ENCODE results near the gene DLK1. TPM values are rescaled to one million over a fixed set of nuclear protein-coding genes. Genes with fewer than 3 reads are reported as not detected.

The DLK1 gene
- total RNA-seq, 1 experiment from 2014 or later, result 1.5 TPM

DNA sequence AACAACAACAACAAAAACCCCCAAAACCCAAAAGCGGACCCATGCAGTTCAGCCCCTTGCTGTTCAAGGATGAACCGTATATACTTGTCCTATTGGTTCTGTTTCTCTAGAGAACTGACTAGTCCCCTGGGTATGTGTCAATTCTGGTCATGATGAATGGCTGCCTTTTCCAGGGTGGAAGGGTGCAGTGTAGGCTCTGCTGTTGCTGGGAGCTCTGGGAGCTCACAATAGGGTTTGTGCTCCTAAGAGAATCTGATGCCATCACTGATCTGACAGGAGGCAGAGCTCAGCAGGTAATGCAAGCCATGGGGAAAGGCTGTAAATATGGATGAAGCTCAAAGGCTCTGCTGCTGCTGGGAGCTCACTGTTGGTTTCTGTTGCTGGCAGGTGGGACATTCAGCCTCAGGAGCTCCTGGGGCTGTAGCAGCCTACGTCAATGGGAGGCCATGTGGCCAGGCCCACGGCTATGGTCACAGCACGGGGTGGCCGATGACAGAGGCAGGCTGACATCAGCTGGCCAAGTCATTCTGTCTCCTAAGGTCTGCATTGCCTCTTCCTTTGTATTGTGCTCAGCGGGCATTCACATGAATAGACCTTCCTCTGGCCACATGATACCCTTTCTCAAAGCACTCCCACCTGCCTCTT is 37.9 kb downstream of the DLK1 start:
- Histone ChIP-seq H3K27me3 (ENCODE audit: control insufficient read depth, insufficient read depth, low read length) (no peaks in the 10 kb centered on the region), H3K36me3 (replicated peaks; ENCODE audit: control insufficient read depth, insufficient read depth, low read length) (no peaks in the 10 kb centered on the region), H3K4me3 (ENCODE audit: insufficient read depth, low read depth, low read length) (no peak overlapping the region)
- peak; percentile 64 for DNase-seq

DNA sequence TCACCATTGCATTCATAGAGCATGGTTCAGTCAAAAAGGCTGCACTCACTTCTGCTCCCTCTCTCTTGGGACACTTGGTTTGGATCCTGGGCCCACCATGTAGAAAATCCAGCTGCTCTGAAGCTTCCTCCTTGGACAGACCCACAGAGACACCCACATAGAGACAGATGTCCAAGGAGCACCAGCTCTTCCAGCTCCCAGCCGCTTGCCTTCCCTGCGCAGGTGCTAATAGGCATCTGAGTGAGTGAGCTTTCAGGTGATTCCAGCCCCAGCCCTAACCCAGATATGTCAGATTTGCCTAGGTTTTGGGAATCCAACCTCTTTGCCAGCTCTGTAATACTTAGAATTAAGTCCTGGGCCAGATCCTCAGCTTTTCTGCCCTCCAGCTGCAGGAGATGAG is 38.6 kb downstream of the DLK1 start:
- DNase-seq, result no peak
- Histone ChIP-seq H3K27me3 (ENCODE audit: control insufficient read depth, insufficient read depth, low read length) (no peaks in the 10 kb centered on the region), H3K4me3 (ENCODE audit: insufficient read depth, low read depth, low read length) (no peak overlapping the region), H3K36me3 (replicated peaks; ENCODE audit: control insufficient read depth, insufficient read depth, low read length) (no peaks in the 10 kb centered on the region)

DNA sequence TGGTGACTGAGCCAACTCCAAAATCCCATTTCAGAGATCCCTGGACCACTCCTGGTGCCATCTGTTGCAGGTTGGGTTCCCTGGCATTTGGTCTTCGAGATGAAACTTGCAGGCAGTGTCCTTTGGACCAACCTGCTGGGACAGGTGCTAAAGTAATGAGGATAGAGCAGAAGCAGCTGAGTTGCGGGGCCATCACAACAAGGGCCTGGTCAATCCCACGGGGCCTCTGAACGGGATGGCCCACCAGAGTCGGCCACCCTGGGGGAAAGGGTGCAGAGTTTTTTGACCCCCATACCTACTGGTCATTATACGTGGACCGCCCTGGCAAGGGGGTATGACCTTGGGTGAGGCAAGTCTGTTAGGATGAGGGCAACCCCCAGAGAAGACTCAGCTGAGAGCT is 39.3 kb downstream of the DLK1 start:
- no peak for DNase-seq
- no peaks in the 10 kb centered on the region for H3K27me3 ChIP-seq (ENCODE audit: control insufficient read depth, insufficient read depth, low read length)
- no peaks in the 10 kb centered on the region for H3K36me3 ChIP-seq (replicated peaks; ENCODE audit: control insufficient read depth, insufficient read depth, low read length)
- no peak overlapping the region for H3K4me3 ChIP-seq (ENCODE audit: insufficient read depth, low read depth, low read length)

DNA sequence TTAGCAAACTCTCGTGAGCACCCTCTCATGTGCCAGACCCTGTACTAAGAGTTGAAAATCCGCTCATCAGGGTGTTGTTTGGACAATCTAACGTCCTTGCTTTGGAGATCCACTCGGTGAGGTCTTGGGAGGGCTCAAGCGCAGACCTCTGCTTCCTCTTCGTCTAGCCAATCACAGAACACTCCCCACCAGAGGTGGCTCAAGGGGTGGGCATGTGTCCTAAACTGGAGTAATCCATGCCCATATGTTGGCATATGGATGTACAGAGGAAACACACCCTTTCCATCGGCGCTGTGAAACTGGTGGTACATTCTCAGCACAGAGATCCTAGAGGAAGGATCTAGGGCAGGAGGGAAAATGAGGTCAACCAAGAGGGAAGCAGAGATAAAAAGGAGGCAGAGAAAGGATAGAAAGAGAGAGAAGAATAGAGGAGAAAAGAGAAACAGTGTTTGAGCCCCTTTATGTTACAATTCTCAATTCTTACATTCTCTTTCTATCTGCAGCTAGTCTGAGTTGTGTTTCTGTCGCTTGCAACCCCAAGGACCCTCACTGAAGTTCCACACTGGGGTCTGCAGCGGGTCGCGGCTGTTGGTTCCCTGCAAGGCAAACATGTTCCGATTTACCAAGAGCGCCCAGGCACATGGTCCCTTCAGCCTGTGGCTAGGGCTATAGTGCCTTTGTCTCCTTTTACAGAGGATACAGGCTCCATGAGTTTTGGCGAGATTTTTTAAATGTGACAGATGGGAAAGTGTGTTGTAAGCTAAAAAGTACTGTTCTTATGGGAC is 40.5 kb downstream of the DLK1 start:
- Histone ChIP-seq H3K4me3 (ENCODE audit: insufficient read depth, low read depth, low read length) (no peak overlapping the region), H3K36me3 (replicated peaks; ENCODE audit: control insufficient read depth, insufficient read depth, low read length) (no peaks in the 10 kb centered on the region), H3K27me3 (ENCODE audit: control insufficient read depth, insufficient read depth, low read length) (no peaks in the 10 kb centered on the region)
- no peak for DNase-seq

DNA sequence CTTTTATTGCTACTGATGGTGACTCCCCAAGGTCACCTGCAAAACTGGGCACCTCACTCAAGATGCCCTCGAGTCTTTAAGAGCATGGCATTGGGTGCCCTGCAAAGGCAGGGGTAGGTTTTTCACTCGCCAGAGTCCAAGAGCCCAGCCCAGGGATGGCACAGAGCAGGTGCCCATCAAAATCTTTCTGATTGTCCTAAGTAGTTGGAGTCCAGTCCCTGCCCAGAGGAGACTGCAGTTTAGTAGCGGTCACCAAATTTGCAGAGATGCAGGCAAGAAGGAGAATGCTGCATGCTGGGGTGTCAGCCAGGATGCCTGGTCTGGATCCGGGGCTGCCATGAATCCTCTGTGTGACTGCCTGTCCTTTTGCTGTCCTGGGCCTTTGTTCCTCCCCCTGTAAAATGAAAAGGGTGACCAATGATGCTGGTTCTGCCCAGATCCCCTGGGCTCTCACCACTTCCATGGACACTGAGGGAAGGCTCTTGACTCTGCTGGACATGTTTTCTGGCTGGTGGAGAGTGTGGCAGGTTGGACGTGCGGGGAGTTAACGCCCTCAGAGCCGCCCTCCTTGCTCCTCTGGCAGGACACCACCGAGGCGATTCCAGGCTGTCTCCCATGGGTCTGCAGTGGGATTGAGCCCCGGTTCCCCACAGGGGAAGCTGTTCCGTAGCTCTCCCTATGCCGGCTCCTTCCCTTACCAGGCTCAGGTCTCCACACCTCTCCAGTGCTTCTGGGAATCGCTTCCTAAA is 41.3 kb downstream of the DLK1 start:
- Histone ChIP-seq H3K4me3 (ENCODE audit: insufficient read depth, low read depth, low read length) (no peak overlapping the region), H3K36me3 (replicated peaks; ENCODE audit: control insufficient read depth, insufficient read depth, low read length) (no peaks in the 10 kb centered on the region), H3K27me3 (ENCODE audit: control insufficient read depth, insufficient read depth, low read length) (no peaks in the 10 kb centered on the region)
- DNase-seq, result no peak

DNA sequence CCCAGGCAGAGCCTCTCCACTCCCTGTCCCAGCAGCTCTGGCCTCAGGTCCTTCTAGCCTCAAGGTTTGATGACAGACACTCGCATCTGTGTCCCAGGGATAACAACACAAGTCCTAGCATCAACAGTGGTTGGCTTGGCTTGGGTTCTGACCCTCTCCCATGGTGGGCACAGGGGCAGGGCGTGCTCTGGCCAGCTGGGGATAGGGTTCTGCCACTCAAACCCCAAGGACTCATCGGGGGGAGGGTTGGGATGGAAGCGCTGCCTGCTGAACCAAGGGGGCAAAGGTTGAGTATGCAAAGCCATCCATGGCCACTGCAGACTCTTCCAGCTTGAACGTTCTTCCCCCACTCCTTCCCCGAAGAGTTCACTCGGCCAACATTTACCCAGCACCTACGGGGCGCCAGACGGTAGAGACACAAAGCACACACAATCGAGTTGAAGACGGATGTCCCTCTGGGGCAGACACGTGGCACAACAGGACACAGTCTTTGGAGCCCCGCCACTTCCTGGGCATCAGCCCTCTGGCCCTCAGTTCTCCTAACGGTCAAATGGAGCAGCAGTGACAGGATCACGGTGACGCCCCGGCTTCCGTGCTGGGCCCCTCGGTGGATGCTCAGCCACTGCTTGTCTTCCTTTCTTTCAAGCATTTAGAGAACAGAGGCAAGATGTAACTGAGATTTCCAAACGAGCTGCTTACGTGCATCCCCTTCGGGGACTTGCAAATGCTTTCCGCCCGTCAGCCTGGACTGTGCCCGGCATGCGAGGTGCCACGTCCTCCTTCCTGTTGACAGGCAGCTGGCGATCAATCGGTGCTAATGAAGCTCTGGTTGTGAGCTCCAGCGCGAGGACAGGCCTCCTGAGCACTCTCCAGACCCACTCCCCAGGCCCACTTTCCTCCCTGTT is 42.6 kb downstream of the DLK1 start:
- peak; percentile 22 for DNase-seq
- no peaks in the 10 kb centered on the region for H3K36me3 ChIP-seq (replicated peaks; ENCODE audit: control insufficient read depth, insufficient read depth, low read length)

DNA sequence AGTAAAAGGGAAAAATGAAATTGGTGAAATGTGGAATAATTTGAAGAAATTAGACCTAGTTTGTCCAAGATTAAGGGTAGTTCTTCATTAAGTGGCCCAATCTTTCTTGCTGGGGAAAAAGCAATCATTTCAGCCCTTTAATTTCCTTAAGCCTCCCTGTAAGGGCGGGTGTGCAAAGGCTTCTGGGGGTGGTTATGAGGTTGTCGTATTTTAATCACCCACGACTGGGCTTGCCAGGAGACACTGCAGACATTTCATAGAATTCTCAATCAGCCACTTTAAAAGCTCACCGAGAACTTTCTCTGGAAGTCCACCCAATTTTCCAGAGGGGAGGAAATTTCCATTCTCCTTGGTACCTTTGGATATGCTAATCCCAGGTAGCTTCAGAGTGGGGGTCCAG is 43.4 kb downstream of the DLK1 start:
- no peaks in the 10 kb centered on the region for H3K27me3 ChIP-seq (ENCODE audit: control insufficient read depth, insufficient read depth, low read length)
- DNase-seq, result peak; percentile 15
- no peaks in the 10 kb centered on the region for H3K36me3 ChIP-seq (replicated peaks; ENCODE audit: control insufficient read depth, insufficient read depth, low read length)
- H3K4me3 ChIP-seq (ENCODE audit: insufficient read depth, low read depth, low read length), result no peak overlapping the region

More for the DNA sequence above, 42.6 kb downstream of the DLK1 start:
- Histone ChIP-seq H3K4me3 (ENCODE audit: insufficient read depth, low read depth, low read length) (no peak overlapping the region), H3K27me3 (ENCODE audit: control insufficient read depth, insufficient read depth, low read length) (no peaks in the 10 kb centered on the region)

DNA sequence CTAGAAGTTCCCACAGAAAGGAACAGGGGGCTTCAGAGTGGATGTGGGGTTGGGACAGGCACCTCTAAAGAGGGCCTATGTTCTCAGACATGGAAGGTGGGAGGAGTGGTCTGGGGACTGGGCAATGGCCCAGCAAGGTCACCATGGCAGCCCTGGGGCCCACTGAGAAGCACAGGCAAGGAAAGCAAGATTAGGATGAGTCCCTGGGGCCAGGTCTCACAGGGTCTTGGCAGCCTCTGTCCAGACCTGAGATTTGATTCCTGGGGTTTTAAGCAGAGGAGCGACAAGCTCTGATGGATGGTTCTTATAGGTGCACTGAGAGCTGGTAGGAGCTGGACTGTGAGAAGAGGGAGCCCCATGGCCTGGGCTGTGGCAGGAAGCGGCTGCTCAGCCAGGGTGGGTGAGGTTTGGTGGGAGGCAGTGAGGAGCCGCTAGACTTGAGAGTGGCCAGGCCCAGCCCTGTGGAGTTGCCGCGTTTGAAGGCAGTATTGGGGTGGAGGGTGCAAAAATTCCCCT is 44.0 kb downstream of the DLK1 start:
- no peaks in the 10 kb centered on the region for H3K27me3 ChIP-seq (ENCODE audit: control insufficient read depth, insufficient read depth, low read length)
- no peak for DNase-seq
- no peaks in the 10 kb centered on the region for H3K36me3 ChIP-seq (replicated peaks; ENCODE audit: control insufficient read depth, insufficient read depth, low read length)
- H3K4me3 ChIP-seq (ENCODE audit: insufficient read depth, low read depth, low read length), result no peak overlapping the region

DNA sequence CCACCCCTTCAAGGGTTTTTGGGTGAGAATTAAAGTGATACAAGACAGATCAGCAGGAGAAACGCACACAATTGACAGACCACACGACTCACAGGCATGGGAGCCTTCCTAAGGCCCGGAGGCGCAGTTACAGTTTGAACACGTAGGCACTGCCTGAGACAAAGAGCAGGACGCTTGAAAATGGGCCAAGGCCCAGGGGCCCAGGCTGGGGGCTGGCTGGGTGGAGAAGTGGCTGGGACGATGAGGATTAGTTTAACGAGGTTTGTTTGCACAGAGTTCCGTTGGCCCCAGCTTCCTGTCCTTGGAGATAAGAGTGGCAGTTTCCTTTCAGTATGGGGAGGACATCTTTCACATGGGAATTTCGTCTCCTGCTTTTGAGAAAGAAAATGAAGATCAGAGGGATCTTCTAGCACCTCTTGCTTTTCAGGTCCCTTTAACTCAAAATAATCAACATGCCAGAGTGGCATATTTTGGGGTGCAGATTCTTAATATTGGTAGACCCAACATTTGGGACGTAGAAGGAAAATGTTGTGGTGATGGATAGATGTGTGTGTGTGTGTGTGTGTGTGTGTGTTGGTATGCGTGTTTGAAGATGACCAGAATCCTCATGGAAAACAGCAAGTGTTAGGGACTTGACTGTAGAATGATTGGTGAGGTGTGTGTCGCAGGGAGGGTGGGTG is 44.6 kb downstream of the DLK1 start:
- peak; percentile 38 for DNase-seq
- Histone ChIP-seq H3K27me3 (ENCODE audit: control insufficient read depth, insufficient read depth, low read length) (no peaks in the 10 kb centered on the region), H3K4me3 (ENCODE audit: insufficient read depth, low read depth, low read length) (no peak overlapping the region), H3K36me3 (replicated peaks; ENCODE audit: control insufficient read depth, insufficient read depth, low read length) (no peaks in the 10 kb centered on the region)

DNA sequence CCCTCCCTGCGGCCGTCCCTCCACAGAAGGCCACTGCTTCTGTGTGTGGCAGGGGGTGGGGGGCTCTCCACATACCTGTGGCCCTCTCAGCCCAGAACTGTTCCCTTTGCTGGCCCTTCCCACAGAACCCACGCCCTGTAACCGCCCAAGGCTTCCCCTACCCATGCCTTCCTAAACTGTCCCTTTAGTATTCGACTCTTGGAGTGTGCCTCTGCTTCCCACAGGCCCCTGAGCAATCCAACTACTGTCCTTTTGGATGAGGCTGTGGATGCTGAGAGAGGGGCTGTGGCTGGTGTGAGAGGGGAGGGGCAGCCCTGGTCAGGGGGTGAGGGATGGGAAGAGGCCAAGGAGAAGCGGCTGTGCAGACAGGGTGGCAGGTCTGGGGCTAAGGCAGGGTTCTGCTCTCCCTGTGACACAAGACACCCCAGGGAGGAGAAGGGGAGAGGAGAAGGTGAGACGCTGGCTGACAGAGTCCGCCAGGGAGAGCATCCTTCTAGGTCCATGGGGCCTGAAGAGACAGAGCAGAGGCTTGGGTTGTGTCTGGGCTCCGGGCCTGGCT is 46.0 kb downstream of the DLK1 start:
- DNase-seq, result no peak
- H3K4me3 ChIP-seq (ENCODE audit: insufficient read depth, low read depth, low read length), result no peak overlapping the region
- H3K27me3 ChIP-seq (ENCODE audit: control insufficient read depth, insufficient read depth, low read length), result no peaks in the 10 kb centered on the region
- no peaks in the 10 kb centered on the region for H3K36me3 ChIP-seq (replicated peaks; ENCODE audit: control insufficient read depth, insufficient read depth, low read length)

DNA sequence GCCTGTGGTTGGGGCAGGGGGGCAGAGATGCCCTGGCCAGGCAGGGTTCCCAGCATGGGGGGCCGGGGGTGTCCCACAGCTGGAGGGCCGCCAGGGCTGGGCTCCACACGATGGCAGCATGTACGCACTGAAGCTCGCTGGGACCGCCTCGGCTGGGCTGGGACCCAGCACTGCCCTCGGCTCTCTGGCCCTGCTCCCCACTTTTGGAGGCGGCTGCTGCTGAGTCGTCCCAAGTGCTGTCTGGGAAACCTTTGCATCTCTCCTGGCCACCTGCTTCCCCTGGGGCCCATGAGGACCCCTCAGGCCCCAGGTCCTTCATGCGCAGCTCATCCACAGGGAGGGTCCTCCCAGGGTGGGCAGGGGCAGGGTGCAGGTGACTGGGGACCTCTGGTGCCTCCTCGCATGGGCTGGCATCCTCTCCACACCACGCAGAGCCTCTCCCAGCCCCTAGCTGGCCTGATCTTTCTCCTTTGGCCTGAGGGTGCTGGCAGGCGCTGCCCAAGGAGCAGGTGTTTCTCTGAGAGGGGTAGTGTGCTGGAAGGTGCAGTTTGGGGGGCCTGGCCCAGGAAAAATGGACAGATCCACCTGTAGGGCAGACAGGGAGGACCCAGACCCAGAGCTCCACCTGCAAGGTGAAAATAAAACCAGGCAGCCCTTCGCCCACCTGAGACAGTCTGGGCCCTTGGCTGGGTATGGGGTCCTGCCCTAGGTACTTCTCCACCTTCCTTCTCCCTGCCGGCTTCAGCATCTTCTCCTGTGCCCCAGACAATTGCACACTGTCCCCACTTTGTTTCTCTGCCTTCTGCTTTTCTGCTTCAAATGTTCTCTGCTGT is 46.9 kb downstream of the DLK1 start:
- peak; percentile 58 for DNase-seq
- H3K27me3 ChIP-seq (ENCODE audit: control insufficient read depth, insufficient read depth, low read length), result no peaks in the 10 kb centered on the region
- no peak overlapping the region for H3K4me3 ChIP-seq (ENCODE audit: insufficient read depth, low read depth, low read length)
- no peaks in the 10 kb centered on the region for H3K36me3 ChIP-seq (replicated peaks; ENCODE audit: control insufficient read depth, insufficient read depth, low read length)

DNA sequence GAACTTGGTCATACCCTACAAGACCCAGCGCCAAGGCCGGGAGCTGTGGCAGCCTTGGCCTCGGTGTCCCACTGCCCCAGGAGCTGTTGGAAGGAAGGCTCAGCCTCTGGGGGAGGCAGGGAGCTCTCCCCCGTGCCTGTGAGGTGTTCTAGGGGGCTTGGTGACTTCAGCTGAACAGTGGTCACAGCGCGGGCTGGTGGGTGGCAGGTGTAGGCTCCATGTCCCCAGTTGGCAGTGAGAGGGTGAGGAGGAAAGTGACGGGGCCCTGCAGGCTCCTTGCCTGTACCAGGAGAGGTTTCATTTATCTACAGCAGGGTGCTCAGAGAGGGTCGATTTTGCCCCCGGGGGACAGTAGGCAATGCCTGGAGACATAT is 47.5 kb downstream of the DLK1 start:
- H3K27me3 ChIP-seq (ENCODE audit: control insufficient read depth, insufficient read depth, low read length), result no peaks in the 10 kb centered on the region
- no peak overlapping the region for H3K4me3 ChIP-seq (ENCODE audit: insufficient read depth, low read depth, low read length)
- no peak for DNase-seq
- H3K36me3 ChIP-seq (replicated peaks; ENCODE audit: control insufficient read depth, insufficient read depth, low read length), result no peaks in the 10 kb centered on the region

DNA sequence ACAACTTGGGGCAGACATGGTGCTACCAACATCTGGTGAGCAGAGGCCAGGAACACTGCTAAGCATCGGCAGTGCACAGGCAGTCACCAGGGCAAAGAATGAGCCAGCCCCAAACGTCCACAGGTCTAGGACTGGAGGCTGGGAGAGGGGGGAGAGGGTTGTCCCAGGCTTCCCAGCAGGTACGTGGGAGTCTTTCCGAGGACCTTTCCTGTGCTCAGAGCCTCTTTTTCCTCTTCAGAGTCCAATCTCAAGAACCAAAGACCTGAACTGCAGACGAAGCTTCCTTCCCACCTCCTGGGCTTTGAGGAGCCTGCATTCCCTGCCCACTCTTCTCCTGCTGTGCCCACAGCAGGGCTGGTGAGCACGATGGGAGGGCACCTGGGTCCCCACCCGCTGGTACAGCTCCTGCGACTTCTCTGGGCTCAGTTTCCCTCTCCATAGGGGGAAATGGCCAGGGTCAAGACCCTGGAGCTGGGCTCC is 48.7 kb downstream of the DLK1 start:
- H3K36me3 ChIP-seq (replicated peaks; ENCODE audit: control insufficient read depth, insufficient read depth, low read length), result no peaks in the 10 kb centered on the region
- H3K4me3 ChIP-seq (ENCODE audit: insufficient read depth, low read depth, low read length), result no peak overlapping the region
- H3K27me3 ChIP-seq (ENCODE audit: control insufficient read depth, insufficient read depth, low read length), result no peaks in the 10 kb centered on the region
- peak; percentile 36 for DNase-seq
